ENCODE measurements around the gene TAOK1.
A peak's percentile ranks its signal among the peaks of the same experiment; 100 is the strongest.
"Not testable (repeated sequence)": the region's sequence is repeated elsewhere in the genome, so short reads cannot be mapped to it uniquely, and the experiment has no call there.

Gene TAOK1

GRCh38 chr17:29555840-29556239, 165.7 kb downstream of the TAOK1 start:
- no peak for DNase-seq

- DNase-seq, result peak; percentile 76
Observed at GRCh38 chr17:29557085-29557738, 167.0 kb downstream of the TAOK1 start.

- DNase-seq, result no peak
Observed at GRCh38 chr17:29557739-29558116, 167.6 kb downstream of the TAOK1 start.

GRCh38 chr17:29558139-29558538, 168.0 kb downstream of the TAOK1 start:
- not testable (repeated sequence) for DNase-seq

GRCh38 chr17:29559640-29560039, 169.5 kb downstream of the TAOK1 start:
- DNase-seq, result no peak

- DNase-seq, result peak; percentile 58
Observed at GRCh38 chr17:29560316-29560715, 170.2 kb downstream of the TAOK1 start.

- peak; percentile 74 for DNase-seq
Observed at GRCh38 chr17:29561554-29562517, 171.7 kb downstream of the TAOK1 start.

- no peak for DNase-seq
Observed at GRCh38 chr17:29562615-29563014, 172.5 kb downstream of the TAOK1 start.

GRCh38 chr17:29563816-29564215, 173.7 kb downstream of the TAOK1 start:
- no peak for DNase-seq

- peak; percentile 77 for DNase-seq
Observed at GRCh38 chr17:29565643-29566472, 175.7 kb downstream of the TAOK1 start.

- peak; percentile 85 for DNase-seq
Observed at GRCh38 chr17:29566473-29567303, 176.5 kb downstream of the TAOK1 start, which contains the start of gene ABHD15. TSS of gene ABHD15 (minus strand) at chr17:29567037. CDS start at chr17:29566966, 71 bp downstream.

GRCh38 chr17:29567304-29567553, 177.1 kb downstream of the TAOK1 start:
- no peak for DNase-seq

- DNase-seq, result peak; percentile 87
Observed at GRCh38 chr17:29567554-29568330, 177.6 kb downstream of the TAOK1 start.

GRCh38 chr17:29568331-29569244, 178.4 kb downstream of the TAOK1 start, which contains the start of gene TP53I13:
TSS of gene TP53I13 (plus strand) at chr17:29568701. CDS start at chr17:29568759, 58 bp downstream.
- DNase-seq, result peak; percentile 95

- DNase-seq, result no peak
Observed at GRCh38 chr17:29569245-29569950, 179.2 kb downstream of the TAOK1 start.

GRCh38 chr17:29570521-29570920, 180.4 kb downstream of the TAOK1 start:
- DNase-seq, result no peak

- DNase-seq, result no peak
Observed at GRCh38 chr17:29571486-29571882, 181.3 kb downstream of the TAOK1 start.

GRCh38 chr17:29571883-29572681, 181.9 kb downstream of the TAOK1 start:
- peak; percentile 26 for DNase-seq

Data from hematopoietic multipotent progenitor cell treated with erythropoietin and hydrocortisone succinate and interleukin-3 and kit ligand, for 4 days (in vitro differentiated cells).